ENCODE results near the gene TXLNB.
"Not testable (repeated sequence)": the region's sequence is repeated elsewhere in the genome, so short reads cannot be mapped to it uniquely, and the experiment has no call there.

TXLNB gene

GRCh38 chr6:139231206-139231605 lies 60.6 kb downstream of the TXLNB start:
- no peak for DNase-seq

- DNase-seq = peak; percentile 93
Measured at GRCh38 chr6:139230391-139230840, 61.4 kb downstream of the TXLNB start.

GRCh38 chr6:139228387-139228786 lies 63.4 kb downstream of the TXLNB start:
- not testable (repeated sequence) for DNase-seq

- no peak for DNase-seq
Measured at GRCh38 chr6:139219746-139220145, 72.1 kb downstream of the TXLNB start.

- DNase-seq = peak; percentile 93
Measured at GRCh38 chr6:139219271-139219729, 72.5 kb downstream of the TXLNB start.

GRCh38 chr6:139212460-139212859 lies 79.3 kb downstream of the TXLNB start:
- DNase-seq = not testable (repeated sequence)

GRCh38 chr6:139210766-139211165 lies 81.0 kb downstream of the TXLNB start:
- DNase-seq = not testable (repeated sequence)

GRCh38 chr6:139205843-139206242 lies 86.0 kb downstream of the TXLNB start:
- no peak for DNase-seq

GRCh38 chr6:139204978-139205377 lies 86.8 kb downstream of the TXLNB start:
- no peak for DNase-seq

GRCh38 chr6:139201378-139201777 lies 90.4 kb downstream of the TXLNB start:
- no peak for DNase-seq

- no peak for DNase-seq
Measured at GRCh38 chr6:139198529-139199288, 93.1 kb downstream of the TXLNB start.

- no peak for DNase-seq
Measured at GRCh38 chr6:139194740-139195139, 97.1 kb downstream of the TXLNB start.
